Erythroblast (primary cell): ENCODE data around the gene OSBP2.

ENCODE experiments used
- GATA1 ChIP-seq: IDR thresholded peaks from 2 replicates; pipeline ENCODE4 v1.6.1; 2011; ENCODE audit warnings: low read depth, mild to moderate bottlenecking, control low read depth, low read length, moderate library complexity
- POLR2A ChIP-seq: IDR thresholded peaks from 2 replicates; pipeline ENCODE4 v1.6.1; 2011; ENCODE audit warnings: mild to moderate bottlenecking, low read length

GRCh38 chr22:30753701-30754100 is 59.0 kb downstream of the OSBP2 start:
- TF ChIP-seq POLR2A (no peak), GATA1 (no peak)
